ENCODE measurements around the gene MEF2A. TPM values are rescaled to one million over a fixed set of nuclear protein-coding genes. Genes with fewer than 3 reads are reported as not detected.

The MEF2A gene
- total RNA-seq, 1 donor from 2014 or later: 49.5 TPM

DNA sequence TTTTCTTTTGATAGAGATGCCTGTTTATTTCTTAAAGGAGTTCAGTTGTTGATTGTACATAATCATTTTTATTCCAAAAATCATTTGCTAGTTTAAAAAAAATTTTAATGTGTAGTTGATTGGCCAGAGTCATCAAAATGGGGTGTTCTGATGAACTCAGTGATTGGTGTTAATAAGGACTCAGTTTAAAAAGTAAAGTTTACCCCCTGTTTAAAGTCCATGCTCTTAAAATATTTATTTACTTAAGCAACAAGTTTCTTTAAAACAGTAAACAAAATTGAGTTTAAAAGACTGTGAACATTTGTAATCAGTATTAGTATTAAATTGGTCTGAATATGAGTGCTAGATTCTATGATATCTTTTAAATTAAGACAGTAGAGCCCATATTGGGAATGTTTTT, 56.0 kb downstream of the MEF2A start:
- no peak for TF ChIP-seq CTCF (IDR thresholded peaks at IDR 0.05; ENCODE audit: partially characterized antibody, unreplicated experiment)
- H3K27ac Mint-ChIP-seq (ENCODE audit: unreplicated experiment): no peak overlapping the region
- H3K27me3 Mint-ChIP-seq (ENCODE audit: unreplicated experiment): no peaks in the 10 kb centered on the region
- no peak overlapping the region for H3K4me3 Mint-ChIP-seq (ENCODE audit: unreplicated experiment)
- H3K36me3 Mint-ChIP-seq (ENCODE audit: unreplicated experiment): no peaks in the 10 kb centered on the region
- DNase-seq: no peak
- H3K4me1 Mint-ChIP-seq (ENCODE audit: low read depth, unreplicated experiment): peaks cover 15% of the 10 kb centered on the region
- H3K9me3 Mint-ChIP-seq (ENCODE audit: unreplicated experiment): peaks cover 7% of the 10 kb centered on the region

GRCh38 chr15:99628374-99629001, 62.7 kb downstream of the MEF2A start:
- no peak overlapping the region for H3K27ac Mint-ChIP-seq (ENCODE audit: unreplicated experiment)
- no peak overlapping the region for H3K4me3 Mint-ChIP-seq (ENCODE audit: unreplicated experiment)
- no peaks in the 10 kb centered on the region for H3K36me3 Mint-ChIP-seq (ENCODE audit: unreplicated experiment)

DNA sequence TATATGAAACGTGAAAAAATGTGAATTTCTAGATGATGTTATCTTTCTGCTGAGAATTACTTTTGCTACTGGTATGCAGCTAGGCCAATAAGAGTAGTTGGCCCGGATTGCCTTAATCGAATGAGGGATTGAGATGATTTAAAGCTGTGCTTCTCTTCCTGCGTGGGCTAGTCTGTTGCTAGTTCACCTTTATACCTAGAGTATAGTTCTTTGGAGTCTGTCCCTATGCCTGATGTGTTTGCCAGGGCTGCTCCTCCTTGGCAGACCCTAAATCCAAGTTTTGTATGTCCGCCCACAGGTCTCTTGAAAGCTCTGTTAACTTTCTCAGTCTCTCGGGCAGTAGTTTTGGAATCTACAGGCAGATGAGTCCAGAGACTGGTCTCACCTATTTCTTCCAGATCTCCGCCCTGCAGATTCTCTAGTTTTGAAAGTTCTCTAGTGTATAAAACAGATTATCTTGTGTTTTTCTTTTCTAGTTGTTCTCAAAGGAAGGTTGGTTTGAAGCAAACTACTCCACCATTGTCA, 64.9 kb downstream of the MEF2A start:
- peaks cover 4% of the 10 kb centered on the region for H3K4me1 Mint-ChIP-seq (ENCODE audit: low read depth, unreplicated experiment)
- H3K4me3 Mint-ChIP-seq (ENCODE audit: unreplicated experiment): no peak overlapping the region
- H3K27me3 Mint-ChIP-seq (ENCODE audit: unreplicated experiment): no peaks in the 10 kb centered on the region
- DNase-seq: no peak
- no peak for TF ChIP-seq CTCF (IDR thresholded peaks at IDR 0.05; ENCODE audit: partially characterized antibody, unreplicated experiment)
- no peak overlapping the region for H3K27ac Mint-ChIP-seq (ENCODE audit: unreplicated experiment)
- H3K9me3 Mint-ChIP-seq (ENCODE audit: unreplicated experiment): no peaks in the 10 kb centered on the region
- H3K36me3 Mint-ChIP-seq (ENCODE audit: unreplicated experiment): peaks cover 9% of the 10 kb centered on the region

More at GRCh38 chr15:99628374-99629001, 62.7 kb downstream of the MEF2A start:
- Mint-ChIP-seq H3K9me3 (ENCODE audit: unreplicated experiment) (peaks cover 4% of the 10 kb centered on the region), H3K27me3 (ENCODE audit: unreplicated experiment) (no peaks in the 10 kb centered on the region), H3K4me1 (ENCODE audit: low read depth, unreplicated experiment) (peaks cover 4% of the 10 kb centered on the region)
- DNase-seq: no peak
- no peak for TF ChIP-seq CTCF (IDR thresholded peaks at IDR 0.05; ENCODE audit: partially characterized antibody, unreplicated experiment)

GRCh38 chr15:99631255-99631654, 65.5 kb downstream of the MEF2A start:
- no peaks in the 10 kb centered on the region for H3K27me3 Mint-ChIP-seq (ENCODE audit: unreplicated experiment)

More at GRCh38 chr15:99631255-99631654, 65.5 kb downstream of the MEF2A start:
- TF ChIP-seq CTCF (IDR thresholded peaks at IDR 0.05; ENCODE audit: partially characterized antibody, unreplicated experiment): no peak
- Mint-ChIP-seq H3K27ac (ENCODE audit: unreplicated experiment) (no peak overlapping the region), H3K4me3 (ENCODE audit: unreplicated experiment) (no peak overlapping the region), H3K9me3 (ENCODE audit: unreplicated experiment) (no peaks in the 10 kb centered on the region), H3K36me3 (ENCODE audit: unreplicated experiment) (peaks cover 14% of the 10 kb centered on the region), H3K4me1 (ENCODE audit: low read depth, unreplicated experiment) (peaks cover 4% of the 10 kb centered on the region)
- DNase-seq: no peak

All from glutamatergic neuron (in vitro differentiated cells).